HG03439 (cell line): ENCODE data around the gene AGXT.

ENCODE experiments used
- ATAC-seq: cut with Tn5 transposase; IDR thresholded peaks from one replicate; pipeline ENCODE4 v1.9.1; 2021; ENCODE audit warnings: mild to moderate bottlenecking, moderate library complexity; ENCODE audit not compliant: unreplicated experiment

The AGXT gene

DNA sequence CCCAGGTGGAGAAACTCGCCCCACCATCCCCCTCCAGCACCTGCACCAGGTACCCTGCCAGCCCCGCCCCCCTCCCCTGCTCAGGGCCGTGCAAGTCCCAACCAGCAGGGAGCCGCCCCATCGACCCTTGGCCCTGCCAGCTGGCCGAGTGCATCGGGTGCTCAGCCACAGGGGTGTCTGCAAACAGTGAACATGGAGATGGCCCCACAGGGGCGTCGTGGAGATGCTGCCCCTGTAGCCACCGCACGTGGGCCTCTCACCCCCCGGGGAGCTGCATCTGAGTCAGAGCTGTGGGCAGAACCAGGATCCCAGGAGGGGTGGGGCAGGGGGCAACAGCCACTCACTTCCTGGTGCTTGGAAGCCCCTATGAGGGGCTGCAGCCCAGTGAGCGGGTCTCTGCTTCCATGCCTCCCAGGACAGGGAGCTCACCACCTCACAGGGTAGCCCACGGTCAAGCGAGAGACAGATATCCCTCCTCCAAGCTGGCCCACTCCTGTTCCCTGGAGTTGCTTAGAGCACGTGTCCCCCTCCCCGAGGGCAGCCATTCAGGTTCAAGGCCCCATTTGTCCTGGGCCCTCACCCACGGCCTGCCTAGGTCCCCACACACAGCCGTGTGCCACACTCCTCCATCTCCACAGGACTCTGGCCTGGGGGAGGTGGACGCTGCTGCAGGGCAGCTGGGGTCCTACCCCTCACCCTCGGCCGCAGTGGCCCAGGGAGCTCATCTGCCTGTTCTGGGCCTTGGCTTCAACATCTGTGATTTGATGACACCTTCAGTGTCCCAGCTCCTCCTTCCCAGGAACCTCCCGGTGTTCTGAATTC lies 28.5 kb downstream of the AGXT start:
- no peak for ATAC-seq

GRCh38 chr2:240898108-240898730 lies 29.6 kb downstream of the AGXT start:
- no peak for ATAC-seq

- ATAC-seq: no peak
Observed at GRCh38 chr2:240898731-240899467, 30.3 kb downstream of the AGXT start.

DNA sequence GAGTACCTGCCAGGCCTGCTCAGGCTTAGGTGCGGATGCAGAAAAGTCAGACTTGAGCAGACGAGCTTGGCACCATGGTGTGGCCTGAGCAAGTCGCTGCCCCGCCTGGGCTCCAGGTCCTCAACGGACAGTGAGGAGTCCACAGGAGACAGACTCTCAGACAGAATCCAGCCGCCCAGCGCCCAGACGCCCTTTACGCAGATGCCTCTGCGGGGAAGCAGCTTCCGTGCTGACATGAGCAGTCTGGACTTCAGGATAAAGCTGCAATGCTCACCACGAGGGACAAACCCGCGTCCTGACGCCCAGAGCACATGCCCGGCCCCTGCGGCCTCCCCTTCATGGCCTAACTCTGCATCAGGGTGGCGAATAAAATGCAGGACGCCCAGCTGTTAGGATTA lies 30.8 kb downstream of the AGXT start:
- ATAC-seq: no peak

DNA sequence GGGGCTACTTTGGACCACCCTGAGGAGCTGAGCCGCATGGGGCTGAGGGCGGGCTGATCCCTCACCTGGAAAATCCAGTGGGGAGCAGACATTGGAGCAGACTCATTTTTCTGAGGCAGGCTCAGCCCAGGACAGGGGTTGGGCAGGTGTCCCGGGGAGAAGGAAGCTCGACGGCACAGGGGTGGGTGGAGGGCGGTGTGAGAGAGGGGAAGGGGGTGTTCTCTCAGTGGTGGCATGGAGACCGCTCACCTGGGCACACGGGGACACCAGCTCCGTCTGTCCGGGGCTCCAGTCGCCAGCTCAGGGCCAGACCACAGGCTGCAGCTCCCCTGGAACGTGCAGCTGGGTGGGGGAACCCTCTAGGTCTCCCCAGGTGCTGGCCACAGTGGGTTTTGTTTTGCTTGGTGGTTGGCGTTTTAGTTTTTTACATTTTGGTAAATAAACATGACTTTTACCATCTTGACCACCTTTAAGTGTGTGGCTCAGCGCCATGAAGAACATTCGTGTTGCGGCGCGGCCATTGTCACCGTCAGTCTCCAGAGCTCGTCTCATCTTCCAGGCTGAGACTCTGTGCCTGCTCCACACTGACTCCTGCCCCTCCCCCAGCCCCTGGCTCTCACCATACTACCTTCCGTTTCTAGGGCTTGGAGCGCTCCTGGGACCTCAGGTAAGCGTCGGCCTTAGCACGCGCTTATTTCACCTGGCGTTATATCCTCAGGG lies 31.7 kb downstream of the AGXT start:
- no peak for ATAC-seq

DNA sequence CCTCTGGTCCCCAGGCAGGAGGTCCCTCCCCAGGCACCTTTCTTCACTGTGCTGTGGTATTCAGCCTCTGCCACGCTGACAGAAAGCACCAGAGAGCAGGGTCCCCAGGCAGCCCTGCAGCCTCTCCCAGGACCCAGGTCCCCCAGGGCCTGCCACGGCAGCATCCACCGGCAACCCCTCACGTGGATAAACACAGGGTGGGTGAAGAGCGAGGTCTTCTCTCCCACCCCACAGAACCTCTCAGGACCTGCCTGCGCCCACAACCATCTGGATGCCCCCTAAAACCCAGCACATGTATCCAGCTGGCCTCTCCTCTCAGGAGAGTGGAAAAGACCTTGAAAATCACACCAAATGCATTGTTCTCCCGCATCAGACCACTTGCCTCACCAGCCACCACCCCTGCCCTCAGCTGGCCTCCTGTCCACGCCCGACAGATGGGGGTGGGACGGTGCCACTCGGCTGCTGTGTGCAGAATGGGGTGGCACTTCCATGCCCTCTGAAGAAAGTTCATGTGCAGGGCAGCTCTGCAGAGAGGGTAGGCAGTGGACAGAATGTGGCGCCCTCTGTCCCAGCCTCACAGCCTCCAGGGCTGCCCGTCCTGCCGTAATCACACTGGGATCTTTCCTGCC lies 33.5 kb downstream of the AGXT start:
- no peak for ATAC-seq

DNA sequence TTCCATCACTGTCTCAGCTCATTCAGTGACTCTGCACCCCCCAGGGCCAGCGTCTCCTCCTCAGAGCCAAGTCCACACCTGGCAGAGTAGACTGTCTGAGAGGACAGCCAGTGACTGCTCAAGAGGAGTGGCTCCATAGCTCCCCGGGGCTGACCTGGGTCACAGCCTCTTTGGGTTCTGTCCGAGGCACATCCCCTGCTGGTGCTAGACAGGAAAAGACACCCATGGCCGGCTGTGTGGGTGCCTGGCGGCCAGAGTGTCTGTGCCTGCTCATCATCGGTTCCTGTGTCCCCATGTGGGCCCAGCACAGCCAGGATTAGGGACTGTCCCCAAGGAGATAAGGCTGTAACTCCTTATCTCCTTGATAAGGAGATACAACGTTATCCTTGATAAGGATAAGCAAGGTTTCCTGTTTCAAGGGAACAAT lies 34.0 kb downstream of the AGXT start:
- no peak for ATAC-seq

DNA sequence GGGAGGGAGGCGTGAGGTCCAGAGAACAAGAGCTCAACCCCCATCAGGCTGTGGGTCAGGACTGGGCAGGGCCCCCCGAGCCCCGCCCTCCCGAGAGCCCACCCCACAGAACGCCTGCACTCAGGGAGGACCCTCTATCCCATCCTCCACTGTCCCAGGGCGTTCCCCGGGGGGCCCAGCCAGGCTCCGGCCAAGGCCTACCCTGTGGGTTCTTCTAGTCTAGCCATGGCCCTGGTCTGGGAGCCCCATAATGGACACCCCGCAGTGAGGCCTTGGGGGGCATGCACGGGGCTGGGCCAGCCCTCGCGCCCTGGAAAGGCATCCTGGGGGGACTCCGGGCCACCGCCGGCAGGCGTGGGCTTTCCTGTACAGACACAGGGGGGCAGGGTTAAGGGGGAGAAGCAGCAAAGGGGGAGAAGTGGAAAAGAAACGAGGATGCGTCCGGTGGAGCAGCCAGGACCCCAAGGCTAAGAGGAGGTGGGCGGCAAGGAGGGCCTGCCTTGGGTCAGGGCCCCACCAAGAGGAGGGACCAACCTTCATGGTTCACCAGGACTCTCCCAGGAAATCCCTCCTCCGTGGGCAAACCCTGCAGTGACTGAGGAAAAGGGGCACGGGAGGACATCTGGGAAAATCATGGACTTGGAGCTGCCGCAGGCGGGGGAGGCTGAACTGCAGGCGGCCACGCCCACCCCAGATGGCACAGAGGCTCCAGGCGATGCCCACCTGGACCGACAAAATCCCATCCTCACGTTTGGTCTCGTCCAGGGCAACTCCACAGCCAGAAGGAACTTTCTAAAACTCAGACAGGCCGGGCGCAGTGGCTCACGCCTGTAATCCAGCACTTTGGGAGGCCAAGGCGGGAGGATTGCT lies 34.8 kb downstream of the AGXT start:
- ATAC-seq: no peak

GRCh38 chr2:240904216-240905175 lies 35.9 kb downstream of the AGXT start:
- ATAC-seq: no peak

GRCh38 chr2:240905176-240905781 lies 36.7 kb downstream of the AGXT start:
- ATAC-seq: no peak

DNA sequence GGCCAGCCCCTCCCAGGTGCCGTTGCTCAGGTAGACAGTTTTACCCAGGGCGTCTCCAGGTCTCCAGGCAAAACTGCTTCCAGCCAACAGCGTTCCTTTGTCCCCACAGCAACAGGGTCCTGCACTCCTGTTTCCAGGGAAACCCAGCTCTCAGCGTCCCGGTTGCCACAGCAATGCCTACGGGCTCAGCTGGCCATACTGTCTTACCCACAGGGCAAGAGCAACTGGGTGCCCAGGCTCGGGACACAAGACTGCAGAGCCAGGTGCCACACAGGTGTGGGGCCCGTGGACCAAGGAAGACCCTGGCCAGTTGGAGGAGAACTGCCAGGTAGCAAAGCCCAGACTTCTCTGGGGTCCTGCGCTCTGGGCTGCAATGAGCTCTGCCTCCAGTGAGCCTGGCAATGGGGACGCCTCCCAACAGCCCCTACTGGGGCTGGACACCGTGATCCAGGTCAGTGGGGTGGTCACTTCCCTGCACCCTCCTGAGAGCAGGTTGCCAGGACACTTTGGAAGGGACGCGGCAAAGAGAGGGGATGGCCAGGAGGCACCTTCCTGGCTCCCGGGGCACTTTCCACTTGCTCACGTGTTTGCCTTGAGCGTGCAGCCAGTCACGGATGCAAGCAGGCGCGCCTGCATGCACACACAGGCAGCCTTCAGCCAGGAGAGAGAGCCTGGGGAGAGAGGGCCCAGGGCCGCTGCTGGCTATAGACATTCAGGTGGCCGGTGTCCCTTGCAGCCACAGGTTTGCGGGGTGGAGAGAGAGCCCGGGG lies 37.7 kb downstream of the AGXT start, which contains the start of gene CROCC2:
TSS of gene CROCC2 (plus strand) at position 196 of the 770 bp plus-strand sequence. CDS start at position 374, 178 bp downstream.
- no peak for ATAC-seq

DNA sequence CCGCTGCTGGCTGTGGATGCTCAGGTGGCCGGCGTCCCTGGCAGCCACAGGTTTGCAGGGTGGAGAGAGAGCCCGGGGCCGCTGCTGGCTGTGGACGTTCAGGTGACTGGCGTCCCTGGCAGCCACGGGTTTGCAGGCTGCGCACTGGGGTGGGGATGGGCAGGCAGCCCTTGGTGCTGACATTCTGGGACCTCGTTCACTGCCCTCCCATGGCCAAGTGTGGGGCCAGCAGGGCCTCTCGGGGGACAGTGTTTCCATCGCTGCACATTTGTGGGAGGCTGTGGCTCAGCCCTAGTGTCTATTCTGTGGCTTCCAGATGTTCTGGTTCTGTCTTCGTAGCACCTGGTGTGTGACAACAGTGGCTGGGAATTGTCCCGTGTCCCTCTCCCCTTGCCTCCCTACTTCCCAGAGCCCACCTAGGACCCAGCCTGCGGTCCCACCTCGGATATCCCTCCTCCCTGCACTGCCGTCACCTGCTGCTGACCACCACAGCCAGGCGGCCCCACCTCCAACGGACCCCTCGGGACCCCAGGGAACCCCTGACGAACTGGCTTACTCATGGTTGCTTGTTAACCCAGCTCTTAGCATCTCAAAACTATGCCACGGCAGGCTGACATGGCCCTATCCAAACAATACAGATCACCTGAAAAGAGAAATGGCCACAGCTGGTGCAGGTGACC lies 38.4 kb downstream of the AGXT start:
- ATAC-seq: no peak

DNA sequence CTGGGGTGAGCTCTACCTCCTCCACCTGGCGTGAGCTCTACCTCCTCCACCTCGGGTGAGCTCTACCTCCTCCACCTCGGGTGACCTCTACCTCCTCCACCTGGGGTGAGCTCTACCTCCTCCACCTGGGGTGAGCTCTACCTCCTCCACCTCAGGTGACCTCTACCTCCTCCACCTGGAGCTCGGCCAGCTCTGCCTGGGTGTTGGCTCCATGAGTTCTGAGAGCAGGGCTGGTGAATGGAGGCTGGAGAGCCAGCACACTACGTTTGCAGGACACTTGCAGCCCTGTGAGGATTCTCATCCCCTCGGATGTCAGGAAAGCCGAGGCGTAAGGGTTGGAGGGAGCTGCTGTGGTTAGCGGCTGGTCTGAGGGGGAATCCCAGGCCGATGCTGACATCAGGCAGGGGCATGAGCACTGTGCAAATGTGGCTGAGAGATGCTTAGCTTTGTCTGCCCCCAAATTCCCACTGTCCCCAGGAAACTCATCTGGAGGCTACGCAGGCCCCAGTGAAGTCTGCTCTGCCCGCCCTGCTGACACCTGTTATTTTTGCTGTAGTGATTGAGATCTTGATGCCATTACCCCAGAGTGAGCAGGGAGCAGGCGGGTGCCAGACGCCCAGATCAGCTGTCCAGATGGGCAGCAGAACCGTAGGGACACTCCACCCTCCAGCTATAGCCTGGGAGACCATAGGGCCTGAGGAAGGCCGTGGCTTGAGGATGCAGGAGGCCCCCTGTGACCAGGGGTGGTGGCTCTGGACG lies 40.8 kb downstream of the AGXT start:
- no peak for ATAC-seq

DNA sequence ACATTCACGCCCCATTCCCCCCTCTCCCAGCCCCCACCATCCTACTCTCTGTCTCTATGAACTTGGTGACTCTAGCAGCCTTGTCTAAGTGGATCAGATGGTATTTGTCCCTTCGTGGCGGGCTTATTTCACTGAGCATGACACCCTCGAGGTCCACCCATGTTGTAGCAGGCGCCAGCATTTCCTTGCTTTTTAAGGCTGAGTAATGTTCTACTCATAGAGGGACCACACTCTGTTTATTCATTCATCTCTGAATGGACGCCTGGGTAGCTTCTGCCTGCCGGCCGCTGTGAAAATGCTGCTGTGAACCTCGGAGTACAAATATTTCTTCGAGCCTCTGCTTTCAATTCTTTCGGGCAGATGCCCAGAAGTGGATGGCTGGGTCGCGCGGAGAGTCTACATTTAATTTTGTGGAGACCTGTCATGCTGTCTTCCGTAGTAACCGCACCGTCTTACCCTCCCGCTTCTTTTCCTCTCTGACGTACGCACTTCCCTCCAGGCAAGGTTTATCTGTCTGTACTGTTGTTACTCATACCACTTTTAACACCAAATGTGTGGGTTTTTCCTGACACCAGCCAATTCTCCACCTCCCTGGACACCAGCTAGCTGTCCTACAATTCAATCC lies 43.1 kb downstream of the AGXT start:
- ATAC-seq: no peak
